HepG2 (cell line): ENCODE measurements around the gene RBM19. TPM values are rescaled to one million over a fixed set of nuclear protein-coding genes. Genes with fewer than 3 reads are reported as not detected.

ENCODE experiments used
- ARHGAP35 ChIP-seq: sonication (generic); formaldehyde crosslinking; IDR thresholded peaks from 2 replicates; pipeline ENCODE4 v1.9.0; 2022; ENCODE audit warnings: mild to moderate bottlenecking, inconsistent platforms, moderate library complexity, missing genetic modification reagents, borderline replicate concordance
- BHLHE40 ChIP-seq: IDR thresholded peaks from 2 replicates; pipeline ENCODE4 v1.6.1; 2011; ENCODE audit warnings: low read length, improper control_type of control experiment
- DPF2 ChIP-seq: sonication (generic); formaldehyde crosslinking; IDR thresholded peaks from 2 replicates; pipeline ENCODE4 v1.4.0; 2020; ENCODE audit warnings: mild to moderate bottlenecking, low read depth, missing genetic modification reagents, borderline replicate concordance
- FOXM1 ChIP-seq: sonication (generic); formaldehyde crosslinking; IDR thresholded peaks from 2 replicates; pipeline ENCODE4 v1.5.0; 2020; ENCODE audit warnings: missing genetic modification reagents
- HNF4A ChIP-seq: sonication (generic); formaldehyde crosslinking; IDR thresholded peaks from 2 replicates; pipeline ENCODE4 v1.4.0; 2020; ENCODE audit warnings: missing genetic modification reagents
- MED8 ChIP-seq: sonication (generic); formaldehyde crosslinking; IDR thresholded peaks from 2 replicates; pipeline ENCODE4 v1.8.1; 2023; ENCODE audit warnings: mild to moderate bottlenecking, missing genetic modification reagents; ENCODE audit not compliant: insufficient replicate concordance
- NCOR1 ChIP-seq: fragments of 200-600 bp; sonication (generic); IDR thresholded peaks from 2 replicates; pipeline ENCODE4 v1.7.0; 2017; ENCODE audit warnings: antibody characterized with exemption, low read length, borderline replicate concordance
- NONO ChIP-seq, 2 experiments: fragments of 450-650 bp in 1 of 2; sonication (generic) in 1 of 2; formaldehyde crosslinking in 1 of 2; IDR thresholded peaks in 1 of 2; conservative IDR thresholded peaks in 1 of 2; 2 replicates each; pipeline versions ENCODE4 v1.6.1 to v1.8.0; 2017 to 2022; ENCODE audit warnings: mild to moderate bottlenecking in 1 of 2, missing genetic modification reagents in 1 of 2, moderate library complexity in 1 of 2
- POLR2AphosphoS5 ChIP-seq: IDR thresholded peaks from 2 replicates; pipeline ENCODE4 v1.6.1; 2012; ENCODE audit warnings: low read depth, low read length
- RARA ChIP-seq: IDR thresholded peaks from 2 replicates; pipeline ENCODE4 v1.6.1; 2016; ENCODE audit warnings: missing genetic modification reagents, missing compliant biosample characterization
- SMARCE1 ChIP-seq: fragments of 450-650 bp; IDR thresholded peaks from 2 replicates; pipeline ENCODE4 v1.6.1; 2017; ENCODE audit warnings: borderline replicate concordance
- STAG1 ChIP-seq: sonication (generic); formaldehyde crosslinking; IDR thresholded peaks from 2 replicates; pipeline ENCODE4 v1.4.0; 2020; ENCODE audit warnings: missing genetic modification reagents
- ZMYM3 ChIP-seq: sonication (generic); formaldehyde crosslinking; IDR thresholded peaks from 2 replicates; pipeline ENCODE4 v1.5.1; 2020; ENCODE audit warnings: mild to moderate bottlenecking, missing genetic modification reagents
- ZNF256 ChIP-seq: sonication (generic); formaldehyde crosslinking; conservative IDR thresholded peaks from 2 replicates; pipeline ENCODE4 v1.4.0; 2020; ENCODE audit warnings: missing genetic modification reagents
- ZNF550 ChIP-seq: sonication (generic); formaldehyde crosslinking; IDR thresholded peaks from 2 replicates; pipeline ENCODE4 v1.4.0; 2020; ENCODE audit warnings: mild to moderate bottlenecking, missing genetic modification reagents, borderline replicate concordance
- ZNF589 ChIP-seq: sonication (generic); formaldehyde crosslinking; conservative IDR thresholded peaks from 2 replicates; pipeline ENCODE4 v1.8.0; 2022; ENCODE audit warnings: mild to moderate bottlenecking, moderate library complexity, missing genetic modification reagents
- ZNF839 ChIP-seq: sonication (generic); formaldehyde crosslinking; IDR thresholded peaks from 2 replicates; pipeline ENCODE4 v1.4.0; 2020; ENCODE audit warnings: missing genetic modification reagents, mild to moderate bottlenecking, borderline replicate concordance
- polyA plus RNA-seq, 8 experiments: library from polyadenylated mRNA; depleted of rRNA in 3 of 8; stranded (reverse) in 7 of 8; unstranded in 1 of 8; fragments of >200 nt; fragmentation: Illumina TruSeq in 4 of 8; extraction: Trizol in 4 of 8; gene quantifications; 2 replicates each; pipeline versions ENCODE4 v1.2.1 to v1.2.3, GENCODE V29; 2011 to 2016; ENCODE audit warnings: low read depth in 4 of 8, missing spikeins in 1 of 8, mixed read lengths in 1 of 8; ENCODE audit not compliant: insufficient read depth in 1 of 8
- total RNA-seq, 5 experiments: library from RNA; depleted of rRNA; stranded (reverse); fragments of >200 nt; fragmentation: Illumina TruSeq; extraction: Trizol; gene quantifications; 2 replicates each; pipeline ENCODE4 v1.2.3, GENCODE V29; 2016; ENCODE audit warnings: low read depth in 1 of 5
- TF ChIP-seq, protein P1 (sequence below): sonication (generic); formaldehyde crosslinking; IDR thresholded peaks from 2 replicates; pipeline ENCODE4 v1.8.1; 2023; ENCODE audit warnings: mild to moderate bottlenecking, moderate library complexity, missing genetic modification reagents
- TF ChIP-seq, protein P2 (sequence below): sonication (generic); formaldehyde crosslinking; IDR thresholded peaks from 2 replicates; pipeline ENCODE4 v1.5.0; 2020; ENCODE audit warnings: missing genetic modification reagents
- TF ChIP-seq, protein P3 (sequence below): sonication (generic); formaldehyde crosslinking; IDR thresholded peaks from 2 replicates; pipeline ENCODE4 v1.5.0; 2020; ENCODE audit warnings: missing genetic modification reagents
- TF ChIP-seq, protein P4 (sequence below): sonication (generic); formaldehyde crosslinking; IDR thresholded peaks from 2 replicates; pipeline ENCODE4 v1.4.0; 2020; ENCODE audit warnings: mild to moderate bottlenecking, missing genetic modification reagents, borderline replicate concordance
- TF ChIP-seq, protein P5 (sequence below): sonication (generic); formaldehyde crosslinking; IDR thresholded peaks from 2 replicates; pipeline ENCODE4 v1.4.0; 2020; ENCODE audit warnings: missing genetic modification reagents; ENCODE audit errors: not compliant biosample characterization

The RBM19 gene
- total and polyA plus RNA-seq, 2 of the 13 experiments (the other 11 are each of a cell fraction or from before 2014, with no cell fraction given), result 19.3 to 32.2 TPM

DNA sequence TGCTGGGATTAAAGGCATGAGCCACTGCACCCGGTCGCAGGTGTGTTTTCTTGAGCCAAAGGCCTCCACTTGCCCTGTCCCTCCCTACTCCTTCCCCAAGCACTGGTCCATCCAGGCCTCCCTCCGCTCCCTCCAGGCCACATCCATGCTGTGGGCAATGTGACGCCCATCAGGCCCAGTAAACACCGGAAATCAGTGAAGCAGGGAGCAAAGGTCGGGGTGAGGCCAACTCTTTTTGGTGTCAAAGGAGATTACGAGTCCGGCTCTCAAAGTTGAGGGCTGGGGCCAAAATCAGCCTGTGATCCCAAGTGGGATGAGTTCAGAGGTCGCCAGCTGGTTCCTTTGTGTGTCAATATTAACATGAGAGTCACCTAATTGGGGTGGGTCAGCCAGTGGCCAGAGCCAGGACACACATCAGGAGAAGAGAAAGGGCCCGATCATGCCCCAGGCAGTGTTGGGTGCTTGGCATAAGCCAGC is 195.7 kb downstream of the RBM19 start (continued):
- TF ChIP-seq ZMYM3 (CRISPR knock-in tag), result peak; percentile 97
- no peak; the same call in none of the 2 replicates for TF ChIP-seq STAG1 (CRISPR knock-in tag)
- TF ChIP-seq, protein P1, sequence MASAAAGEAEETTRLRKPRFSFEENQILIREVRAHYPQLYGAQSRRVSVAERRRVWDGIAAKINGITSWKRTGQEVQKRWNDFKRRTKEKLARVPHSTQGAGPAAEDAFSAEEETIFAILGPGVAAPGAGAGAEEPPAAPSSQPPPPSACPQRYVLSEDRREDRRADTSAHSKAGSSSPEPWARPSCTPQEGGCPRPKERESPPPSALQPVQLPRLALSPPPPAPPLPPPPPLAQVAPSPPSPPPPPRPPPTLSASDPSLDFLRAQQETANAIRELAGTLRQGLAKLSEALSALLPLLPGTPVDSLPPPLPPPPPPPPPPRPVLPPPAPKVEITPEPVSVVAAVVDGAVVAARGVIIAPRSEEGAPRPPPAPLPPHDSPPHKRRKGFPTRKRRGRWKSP (CRISPR knock-in tag), result peak; percentile 88
- TF ChIP-seq ARHGAP35 (CRISPR knock-in tag), result peak; percentile 31; the same call in 1 of the 2 replicates
- peak; percentile 99 for TF ChIP-seq RARA
- peak; percentile 100 for TF ChIP-seq HNF4A (CRISPR knock-in tag)
- TF ChIP-seq DPF2 (CRISPR knock-in tag), result peak; percentile 96
- no peak for TF ChIP-seq ZNF256 (CRISPR knock-in tag)
- TF ChIP-seq SMARCE1, result no peak
- TF ChIP-seq FOXM1 (CRISPR knock-in tag), result no peak
- peak; percentile 36 for TF ChIP-seq BHLHE40
- no peak for TF ChIP-seq ZNF550 (CRISPR knock-in tag)
- TF ChIP-seq MED8, result peak; percentile 93
- TF ChIP-seq, protein P2, sequence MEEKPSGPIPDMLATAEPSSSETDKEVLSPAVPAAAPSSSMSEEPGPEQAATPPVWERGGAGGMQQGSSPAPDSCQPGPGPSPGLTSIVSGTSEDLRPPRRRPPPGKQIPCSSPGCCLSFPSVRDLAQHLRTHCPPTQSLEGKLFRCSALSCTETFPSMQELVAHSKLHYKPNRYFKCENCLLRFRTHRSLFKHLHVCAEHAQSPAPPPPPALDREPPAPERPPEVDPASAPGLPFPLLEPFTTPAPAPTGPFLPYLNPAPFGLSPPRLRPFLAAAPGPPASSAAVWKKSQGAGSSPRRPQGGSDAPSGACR, result peak; percentile 95
- peak; percentile 97 for TF ChIP-seq NCOR1
- TF ChIP-seq ZNF839, result no peak
- TF ChIP-seq, protein P3, sequence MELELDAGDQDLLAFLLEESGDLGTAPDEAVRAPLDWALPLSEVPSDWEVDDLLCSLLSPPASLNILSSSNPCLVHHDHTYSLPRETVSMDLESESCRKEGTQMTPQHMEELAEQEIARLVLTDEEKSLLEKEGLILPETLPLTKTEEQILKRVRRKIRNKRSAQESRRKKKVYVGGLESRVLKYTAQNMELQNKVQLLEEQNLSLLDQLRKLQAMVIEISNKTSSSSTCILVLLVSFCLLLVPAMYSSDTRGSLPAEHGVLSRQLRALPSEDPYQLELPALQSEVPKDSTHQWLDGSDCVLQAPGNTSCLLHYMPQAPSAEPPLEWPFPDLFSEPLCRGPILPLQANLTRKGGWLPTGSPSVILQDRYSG (CRISPR knock-in tag), result no peak
- TF ChIP-seq, protein P4, sequence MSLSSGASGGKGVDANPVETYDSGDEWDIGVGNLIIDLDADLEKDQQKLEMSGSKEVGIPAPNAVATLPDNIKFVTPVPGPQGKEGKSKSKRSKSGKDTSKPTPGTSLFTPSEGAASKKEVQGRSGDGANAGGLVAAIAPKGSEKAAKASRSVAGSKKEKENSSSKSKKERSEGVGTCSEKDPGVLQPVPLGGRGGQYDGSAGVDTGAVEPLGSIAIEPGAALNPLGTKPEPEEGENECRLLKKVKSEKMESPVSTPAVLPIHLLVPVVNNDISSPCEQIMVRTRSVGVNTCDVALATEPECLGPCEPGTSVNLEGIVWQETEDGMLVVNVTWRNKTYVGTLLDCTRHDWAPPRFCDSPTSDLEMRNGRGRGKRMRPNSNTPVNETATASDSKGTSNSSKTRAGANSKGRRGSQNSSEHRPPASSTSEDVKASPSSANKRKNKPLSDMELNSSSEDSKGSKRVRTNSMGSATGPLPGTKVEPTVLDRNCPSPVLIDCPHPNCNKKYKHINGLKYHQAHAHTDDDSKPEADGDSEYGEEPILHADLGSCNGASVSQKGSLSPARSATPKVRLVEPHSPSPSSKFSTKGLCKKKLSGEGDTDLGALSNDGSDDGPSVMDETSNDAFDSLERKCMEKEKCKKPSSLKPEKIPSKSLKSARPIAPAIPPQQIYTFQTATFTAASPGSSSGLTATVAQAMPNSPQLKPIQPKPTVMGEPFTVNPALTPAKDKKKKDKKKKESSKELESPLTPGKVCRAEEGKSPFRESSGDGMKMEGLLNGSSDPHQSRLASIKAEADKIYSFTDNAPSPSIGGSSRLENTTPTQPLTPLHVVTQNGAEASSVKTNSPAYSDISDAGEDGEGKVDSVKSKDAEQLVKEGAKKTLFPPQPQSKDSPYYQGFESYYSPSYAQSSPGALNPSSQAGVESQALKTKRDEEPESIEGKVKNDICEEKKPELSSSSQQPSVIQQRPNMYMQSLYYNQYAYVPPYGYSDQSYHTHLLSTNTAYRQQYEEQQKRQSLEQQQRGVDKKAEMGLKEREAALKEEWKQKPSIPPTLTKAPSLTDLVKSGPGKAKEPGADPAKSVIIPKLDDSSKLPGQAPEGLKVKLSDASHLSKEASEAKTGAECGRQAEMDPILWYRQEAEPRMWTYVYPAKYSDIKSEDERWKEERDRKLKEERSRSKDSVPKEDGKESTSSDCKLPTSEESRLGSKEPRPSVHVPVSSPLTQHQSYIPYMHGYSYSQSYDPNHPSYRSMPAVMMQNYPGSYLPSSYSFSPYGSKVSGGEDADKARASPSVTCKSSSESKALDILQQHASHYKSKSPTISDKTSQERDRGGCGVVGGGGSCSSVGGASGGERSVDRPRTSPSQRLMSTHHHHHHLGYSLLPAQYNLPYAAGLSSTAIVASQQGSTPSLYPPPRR (CRISPR knock-in tag), result peak; percentile 97
- no peak for TF ChIP-seq NONO (IDR thresholded peaks at IDR 0.05)
- peak; percentile 95 for TF ChIP-seq NONO (CRISPR knock-in tag; conservative IDR thresholded peaks at IDR 0.05)
- 0 out of 2 replicates have a peak, but pooled peaks have one; percentile 68 for TF ChIP-seq ZNF589 (CRISPR knock-in tag)
- TF ChIP-seq POLR2AphosphoS5, result peak; percentile 56; the same call in 1 of the 2 replicates
- TF ChIP-seq, protein P5, sequence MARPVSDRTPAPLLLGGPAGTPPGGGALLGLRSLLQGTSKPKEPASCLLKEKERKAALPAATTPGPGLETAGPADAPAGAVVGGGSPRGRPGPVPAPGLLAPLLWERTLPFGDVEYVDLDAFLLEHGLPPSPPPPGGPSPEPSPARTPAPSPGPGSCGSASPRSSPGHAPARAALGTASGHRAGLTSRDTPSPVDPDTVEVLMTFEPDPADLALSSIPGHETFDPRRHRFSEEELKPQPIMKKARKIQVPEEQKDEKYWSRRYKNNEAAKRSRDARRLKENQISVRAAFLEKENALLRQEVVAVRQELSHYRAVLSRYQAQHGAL (CRISPR knock-in tag), result no peak
